ENCODE data around the gene PANX1.

PANX1 gene

GRCh38 chr11:94186342-94187203 is 57.9 kb downstream of the PANX1 start:
- DNase-seq = no peak

- DNase-seq = no peak
Measured at GRCh38 chr11:94193288-94193687, 64.6 kb downstream of the PANX1 start.

- no peak for DNase-seq
Measured at GRCh38 chr11:94194712-94195111, 66.1 kb downstream of the PANX1 start.

- no peak for DNase-seq
Measured at GRCh38 chr11:94196363-94196762, 67.7 kb downstream of the PANX1 start.

GRCh38 chr11:94198718-94199117 is 70.1 kb downstream of the PANX1 start:
- DNase-seq = no peak

GRCh38 chr11:94199136-94200130 is 70.8 kb downstream of the PANX1 start:
- no peak for DNase-seq

- DNase-seq = no peak
Measured at GRCh38 chr11:94201004-94201465, 72.4 kb downstream of the PANX1 start.

GRCh38 chr11:94203070-94203469 is 74.4 kb downstream of the PANX1 start:
- no peak for DNase-seq

- DNase-seq = no peak
Measured at GRCh38 chr11:94211261-94211830, 82.7 kb downstream of the PANX1 start.

GRCh38 chr11:94212898-94213297 is 84.3 kb downstream of the PANX1 start:
- no peak for DNase-seq

- no peak for DNase-seq
Measured at GRCh38 chr11:94217705-94218104, 89.1 kb downstream of the PANX1 start.

GRCh38 chr11:94218372-94218771 is 89.7 kb downstream of the PANX1 start:
- no peak for DNase-seq

GRCh38 chr11:94219771-94220170 is 91.1 kb downstream of the PANX1 start:
- DNase-seq = no peak

GRCh38 chr11:94224078-94224477 is 95.4 kb downstream of the PANX1 start:
- no peak for DNase-seq

Measured in activated effector memory CD4-positive, alpha-beta T cell treated with anti-CD3 and anti-CD28 coated beads, Interleukin-2, amount 50 U/mL, for 16 hours (primary cell).